ENCODE data around the gene COL9A2.

- TF ChIP-seq POLR2A (IDR thresholded peaks at IDR 0.05), result no peak
- TF ChIP-seq, protein P1, sequence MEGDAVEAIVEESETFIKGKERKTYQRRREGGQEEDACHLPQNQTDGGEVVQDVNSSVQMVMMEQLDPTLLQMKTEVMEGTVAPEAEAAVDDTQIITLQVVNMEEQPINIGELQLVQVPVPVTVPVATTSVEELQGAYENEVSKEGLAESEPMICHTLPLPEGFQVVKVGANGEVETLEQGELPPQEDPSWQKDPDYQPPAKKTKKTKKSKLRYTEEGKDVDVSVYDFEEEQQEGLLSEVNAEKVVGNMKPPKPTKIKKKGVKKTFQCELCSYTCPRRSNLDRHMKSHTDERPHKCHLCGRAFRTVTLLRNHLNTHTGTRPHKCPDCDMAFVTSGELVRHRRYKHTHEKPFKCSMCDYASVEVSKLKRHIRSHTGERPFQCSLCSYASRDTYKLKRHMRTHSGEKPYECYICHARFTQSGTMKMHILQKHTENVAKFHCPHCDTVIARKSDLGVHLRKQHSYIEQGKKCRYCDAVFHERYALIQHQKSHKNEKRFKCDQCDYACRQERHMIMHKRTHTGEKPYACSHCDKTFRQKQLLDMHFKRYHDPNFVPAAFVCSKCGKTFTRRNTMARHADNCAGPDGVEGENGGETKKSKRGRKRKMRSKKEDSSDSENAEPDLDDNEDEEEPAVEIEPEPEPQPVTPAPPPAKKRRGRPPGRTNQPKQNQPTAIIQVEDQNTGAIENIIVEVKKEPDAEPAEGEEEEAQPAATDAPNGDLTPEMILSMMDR (IDR thresholded peaks at IDR 0.05 in 4 of 5, conservative IDR thresholded peaks at IDR 0.05 in 1 of 5), result no peak
Observed at GRCh38 chr1:40309374-40310128, 7.5 kb downstream of the COL9A2 start.
